Central memory CD4-positive, alpha-beta T cell (primary cell): ENCODE data around the gene LUZP1.

Experiments used
- DNase-seq: peaks from one replicate; pipeline ENCODE4 v3.0.0; 2022

The LUZP1 gene

DNA sequence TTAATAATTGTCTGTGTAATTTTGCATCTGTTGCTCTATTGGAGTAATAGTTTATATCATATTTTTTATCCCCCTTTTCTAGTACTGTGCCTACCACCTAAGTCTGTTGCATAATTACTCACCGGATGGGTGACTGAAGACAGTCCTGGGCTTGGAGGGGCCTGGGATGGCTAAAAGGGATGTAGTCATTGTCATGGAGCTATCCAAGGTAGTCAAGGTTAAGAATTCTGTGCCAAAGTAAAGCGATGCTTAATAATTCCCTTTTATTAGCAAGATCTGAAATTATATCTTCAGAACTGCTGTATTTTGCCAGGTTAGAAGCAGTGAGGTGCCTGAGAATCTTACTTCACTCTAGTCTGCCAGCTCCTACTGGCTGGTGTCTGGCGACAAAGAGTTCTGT lies 87.8 kb downstream of the LUZP1 start:
- DNase-seq: no peak

DNA sequence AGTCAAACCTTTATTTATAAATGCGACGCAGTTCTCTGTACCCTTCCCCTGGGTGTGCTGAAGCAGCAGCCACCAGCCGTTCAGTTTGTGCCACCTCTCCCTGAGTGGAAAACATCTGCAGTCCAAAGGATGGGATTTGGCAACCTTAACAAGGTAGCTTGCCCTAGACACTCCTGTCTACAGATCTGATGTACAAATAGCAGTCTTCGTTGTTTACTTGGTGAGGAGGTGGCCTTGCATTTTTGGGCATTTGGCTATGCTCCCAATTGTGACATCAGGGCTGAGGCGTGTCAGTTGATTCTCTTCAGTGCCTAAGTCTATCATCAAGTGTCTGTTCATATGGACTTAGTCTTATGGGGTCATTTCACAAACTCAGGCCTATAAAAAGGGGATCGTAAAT lies 89.6 kb downstream of the LUZP1 start:
- no peak for DNase-seq

DNA sequence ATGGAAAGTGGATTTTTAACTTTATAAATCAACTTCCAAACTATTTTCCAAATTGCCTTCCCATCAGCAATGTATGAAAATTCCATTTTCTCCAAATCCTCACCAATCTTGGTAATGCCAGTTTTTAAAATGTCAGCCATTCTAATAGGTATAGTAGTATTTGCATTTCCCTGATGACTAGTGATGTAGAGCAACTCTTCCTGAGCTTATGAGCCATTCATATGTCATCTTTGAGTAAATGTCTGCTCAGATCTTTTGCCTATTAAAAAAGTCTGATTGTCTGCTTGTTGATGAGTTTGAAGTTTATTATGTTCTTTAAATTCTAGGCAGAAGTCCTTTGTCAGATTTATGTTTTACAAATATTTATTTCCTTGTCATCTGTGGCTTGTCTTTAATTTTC lies 94.6 kb downstream of the LUZP1 start:
- no peak for DNase-seq

DNA sequence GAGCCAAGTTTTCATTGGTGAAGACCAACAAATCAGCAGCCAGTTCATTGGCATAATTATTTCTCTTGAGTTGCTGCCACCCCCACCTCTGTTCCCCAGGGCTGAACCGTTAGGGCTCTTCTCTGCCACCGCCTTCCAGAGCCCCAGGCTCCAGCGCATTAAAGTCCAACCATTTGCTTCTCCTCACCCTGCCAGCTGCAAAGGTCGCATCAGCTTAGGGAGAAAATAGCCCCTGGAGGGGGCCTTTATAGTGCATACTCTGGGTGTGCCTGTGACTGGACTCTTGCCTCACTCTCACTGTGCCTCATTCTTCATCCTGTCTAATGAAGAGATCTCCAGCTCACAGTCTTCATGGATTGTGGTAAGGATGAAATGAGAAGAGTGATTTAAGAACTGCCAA lies 99.0 kb downstream of the LUZP1 start:
- no peak for DNase-seq

DNA sequence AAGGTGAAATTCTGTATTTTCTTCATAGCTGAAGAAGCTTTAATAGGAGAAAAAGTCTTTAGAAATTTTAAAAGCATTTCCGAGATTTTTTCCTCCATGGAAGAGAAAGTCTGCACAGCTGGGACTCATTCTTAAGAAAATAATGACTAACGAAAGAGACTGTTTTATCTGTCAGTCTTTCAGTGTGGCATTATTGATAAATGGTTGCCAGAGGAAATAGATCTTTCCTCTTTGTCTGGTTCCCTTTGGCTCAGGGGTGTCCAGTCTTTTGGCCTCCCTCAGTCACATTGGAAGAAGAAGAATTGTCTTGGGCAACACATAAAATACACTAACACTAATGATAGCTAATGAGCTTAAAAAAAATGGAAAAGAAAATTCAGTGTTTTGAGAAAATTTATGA lies 99.5 kb downstream of the LUZP1 start:
- no peak for DNase-seq

- no peak for DNase-seq
These were observed 102.6 kb downstream of the LUZP1 start for GRCh38 chr1:23066075-23066474.

- DNase-seq: no peak
These were observed 103.3 kb downstream of the LUZP1 start for GRCh38 chr1:23065385-23065784.

DNA sequence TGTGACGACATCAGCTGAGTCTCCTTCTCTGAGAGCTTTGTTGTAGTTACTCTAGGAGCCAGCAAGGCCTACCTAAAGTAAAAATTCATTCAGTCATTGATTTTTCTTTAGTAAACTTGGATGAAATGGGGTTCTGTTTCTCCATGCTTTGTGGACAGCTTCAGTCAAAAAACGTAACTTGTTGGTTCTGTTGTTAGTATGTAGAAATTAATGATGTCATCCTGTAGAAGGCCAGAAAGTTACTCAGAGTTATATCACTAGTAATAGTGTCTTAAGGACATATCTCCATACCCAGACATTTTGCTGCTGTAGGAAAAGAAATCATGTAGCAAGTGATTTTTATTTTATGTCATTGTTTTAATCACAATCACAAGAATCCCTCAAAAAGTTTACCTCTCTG lies 106.4 kb downstream of the LUZP1 start:
- no peak for DNase-seq

DNA sequence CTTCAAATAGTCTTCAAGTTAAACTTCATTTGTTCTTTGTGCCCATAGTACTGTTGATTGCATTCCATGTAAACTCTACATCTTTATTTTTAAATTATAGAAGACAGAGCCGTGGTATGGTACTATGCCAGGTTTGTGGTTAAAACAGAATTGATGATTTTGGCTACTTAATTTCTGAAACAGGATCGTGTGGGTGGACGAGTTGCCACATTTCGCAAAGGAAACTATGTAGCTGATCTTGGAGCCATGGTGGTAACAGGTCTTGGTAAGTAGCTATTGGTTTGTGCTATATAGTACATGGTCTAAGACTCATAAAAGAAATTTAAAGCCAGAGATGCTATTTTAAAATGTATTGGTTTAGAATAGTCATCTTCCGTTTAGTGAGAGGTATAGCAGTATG lies 111.4 kb downstream of the LUZP1 start:
- no peak for DNase-seq

- no peak for DNase-seq
These were observed 117.3 kb downstream of the LUZP1 start for GRCh38 chr1:23051290-23051909.

- DNase-seq: no peak
These were observed 118.5 kb downstream of the LUZP1 start for GRCh38 chr1:23050201-23050600.

- no peak for DNase-seq
These were observed 124.6 kb downstream of the LUZP1 start for GRCh38 chr1:23044035-23044434.

DNA sequence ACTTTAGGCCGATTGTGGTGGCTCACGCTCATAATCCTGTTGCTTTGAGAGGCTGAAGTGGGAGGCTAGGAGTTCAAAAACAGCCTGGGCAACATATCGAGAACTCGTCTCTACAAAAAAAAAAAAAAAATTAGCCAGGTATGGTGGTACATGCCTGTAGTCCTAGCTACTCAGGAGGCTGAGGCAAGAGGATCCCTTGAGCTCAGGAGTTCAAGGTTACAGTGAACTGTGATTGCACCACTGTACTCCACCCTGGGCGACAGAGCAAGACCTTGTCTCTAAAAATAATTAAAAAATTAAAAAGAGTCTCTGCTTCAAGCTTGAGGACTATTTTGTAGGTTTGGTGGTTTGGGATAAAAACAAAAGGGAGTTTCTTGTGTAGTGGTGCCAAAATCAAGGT lies 128.1 kb downstream of the LUZP1 start:
- DNase-seq: no peak

GRCh38 chr1:23039308-23039826 lies 129.3 kb downstream of the LUZP1 start:
- no peak for DNase-seq

GRCh38 chr1:23037081-23037740 lies 131.4 kb downstream of the LUZP1 start:
- no peak for DNase-seq

DNA sequence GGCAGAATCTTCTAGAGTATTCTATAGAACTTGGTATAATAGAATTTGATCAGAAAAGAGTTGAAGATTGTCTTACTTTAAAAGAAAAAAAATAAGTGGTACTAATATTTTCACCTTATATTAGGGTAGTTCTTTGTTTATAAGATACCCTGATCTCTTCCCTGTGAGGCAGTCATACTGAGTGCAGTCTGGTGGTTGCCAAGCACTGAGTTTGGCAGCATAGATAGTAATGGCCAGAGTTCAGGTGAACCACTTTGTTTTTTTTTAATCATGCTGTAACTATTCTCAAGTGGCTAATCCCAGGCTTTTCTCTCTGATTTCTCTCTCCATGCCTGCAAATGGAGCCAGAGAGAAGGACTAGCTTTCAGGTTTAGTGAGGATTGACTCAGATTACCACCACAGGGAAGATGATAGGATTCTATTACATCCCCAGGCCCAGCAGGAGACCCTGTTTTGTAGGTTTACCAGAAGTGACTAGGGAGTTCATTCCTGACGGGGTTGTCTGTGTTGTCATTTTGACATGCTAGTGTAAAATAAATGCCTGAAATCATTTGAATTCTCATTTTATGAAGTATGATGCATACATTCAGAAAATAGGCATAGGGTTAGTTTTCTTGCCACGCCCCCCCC lies 132.7 kb downstream of the LUZP1 start:
- DNase-seq: no peak
